ENCODE results near the gene GPANK1. TPM values are rescaled to one million over a fixed set of nuclear protein-coding genes. Genes with fewer than 3 reads are reported as not detected.
A peak's percentile ranks its signal among the peaks of the same experiment; 100 is the strongest.

Gene GPANK1
- total and polyA plus RNA-seq, 10 of the 15 experiments (the other 5 are each of a cell fraction or from before 2014, with no cell fraction given), result 11.7 to 36.3 (median 17.5) TPM

- no peak for TF ChIP-seq MEF2B (IDR thresholded peaks at IDR 0.05; ENCODE audit: partially characterized antibody, poor library complexity, severe bottlenecking)
- TF ChIP-seq STAT1 (conservative IDR thresholded peaks at IDR 0.05), result no peak
- TF ChIP-seq RAD21 (IDR thresholded peaks at IDR 0.05; ENCODE audit: insufficient read depth, low read depth, low read length), result no peak
- TF ChIP-seq ZBTB40 (IDR thresholded peaks at IDR 0.05; ENCODE audit: borderline replicate concordance), result no peak; the same call in 1 of the 2 replicates
- TF ChIP-seq HDGF (IDR thresholded peaks at IDR 0.05), result no peak
- no peak for TF ChIP-seq PAX5 (IDR thresholded peaks at IDR 0.05; ENCODE audit: borderline replicate concordance, low read depth, low read length)
- no peak for TF ChIP-seq SPI1 (IDR thresholded peaks at IDR 0.05; ENCODE audit: borderline replicate concordance, insufficient read depth, low read depth, low read length)
- peak; percentile 79 for TF ChIP-seq YY1 (IDR thresholded peaks at IDR 0.05; ENCODE audit: low read depth, low read length)
- 0 out of 2 replicates have a peak, but pooled peaks have one; percentile 22 for TF ChIP-seq ZNF24 (IDR thresholded peaks at IDR 0.05)
- TF ChIP-seq RAD51 (IDR thresholded peaks at IDR 0.05), result no peak
- no peak for TF ChIP-seq ATF3 (IDR thresholded peaks at IDR 0.05; ENCODE audit: borderline replicate concordance, extremely low read depth, low read depth, low read length)
- TF ChIP-seq NR2C1 (IDR thresholded peaks at IDR 0.05), result no peak
- TF ChIP-seq SUPT20H (IDR thresholded peaks at IDR 0.05; ENCODE audit: borderline replicate concordance, control insufficient read depth, low read depth, low read length), result no peak
- peak; percentile 97 for TF ChIP-seq E4F1 (IDR thresholded peaks at IDR 0.05; ENCODE audit: borderline replicate concordance, partially characterized antibody)
- no peak for TF ChIP-seq PRDM15 (CRISPR knock-in tag; IDR thresholded peaks at IDR 0.05)
- peak; percentile 60 for TF ChIP-seq IKZF1 (conservative IDR thresholded peaks at IDR 0.05)
Measured at GRCh38 chr6:31702819-31703716, 38.3 kb upstream of the GPANK1 start, which contains the start of gene ABHD16A (continued).

Data from GM12878 (cell line).